Motor neuron (in vitro differentiated cells): ENCODE data around the gene C10orf71. TPM values are rescaled to one million over a fixed set of nuclear protein-coding genes. Genes with fewer than 3 reads are reported as not detected.
A peak's percentile ranks its signal among the peaks of the same experiment; 100 is the strongest.

Experiments
- ATAC-seq, 8 experiments: fragments of 200-7000 bp; cut with Tn5 transposase; replicated peaks in 6 of 8; 2 replicates each; pipeline ENCODE4 v1.8.0; 2021; ENCODE audit warnings: mild to moderate bottlenecking in 8 of 8, moderate library complexity in 8 of 8
- H3K27ac ChIP-seq, 2 donors: fragments of 250-450 bp; sonication (Bioruptor Pico); 2 replicates each; pipeline ENCODE4 v1.9.0; 2021; ENCODE audit warnings: antibody characterized with exemption in 2 of 2, mild to moderate bottlenecking in 2 of 2, moderate library complexity in 1 of 2
- H3K4me1 ChIP-seq, 2 donors: fragments of 250-450 bp; sonication (Bioruptor Pico); replicated peaks in 1 of 2; 2 replicates each; pipeline ENCODE4 v1.6.1; 2021; ENCODE audit warnings: antibody characterized with exemption in 2 of 2, mild to moderate bottlenecking in 2 of 2, moderate library complexity in 1 of 2
- H3K4me3 ChIP-seq, 5 donors: fragments of 250-450 bp; sonication (Bioruptor Pico); 2 replicates each; pipeline ENCODE4 v1.9.0; 2021; ENCODE audit warnings: antibody characterized with exemption in 5 of 5, mild to moderate bottlenecking in 5 of 5, moderate library complexity in 4 of 5
- WGBS, 10 experiments: fragments of 450-650 bp; shearing (Covaris generic); methylation state at CpG; one replicate each; pipeline ENCODE4 v1.0.0; 2022; 5-methylcytosine and 5-hydroxymethylcytosine counted together
- in situ Hi-C, 9 experiments: fragments of 400-800 bp; cut with MboI; loops; one replicate each; pipeline ENCODE4 v1.15.0; 2021; ENCODE audit warnings: low sequenced_read_pairs in 9 of 9, low pct_unique_long_range_greater_than_20kb in 2 of 9; ENCODE audit not compliant: unreplicated experiment in 9 of 9
- total RNA-seq, 8 experiments: library from RNA; unstranded; fragments of 300-600 nt; gene quantifications; 2 replicates each; pipeline versions ENCODE4 v1.2.3 to v1.2.4, GENCODE V29; 2022

Gene C10orf71
- total RNA-seq, 8 experiments from 2014 or later: 0.04 to 1.6 (median 0.22) TPM; not detected in 2

DNA sequence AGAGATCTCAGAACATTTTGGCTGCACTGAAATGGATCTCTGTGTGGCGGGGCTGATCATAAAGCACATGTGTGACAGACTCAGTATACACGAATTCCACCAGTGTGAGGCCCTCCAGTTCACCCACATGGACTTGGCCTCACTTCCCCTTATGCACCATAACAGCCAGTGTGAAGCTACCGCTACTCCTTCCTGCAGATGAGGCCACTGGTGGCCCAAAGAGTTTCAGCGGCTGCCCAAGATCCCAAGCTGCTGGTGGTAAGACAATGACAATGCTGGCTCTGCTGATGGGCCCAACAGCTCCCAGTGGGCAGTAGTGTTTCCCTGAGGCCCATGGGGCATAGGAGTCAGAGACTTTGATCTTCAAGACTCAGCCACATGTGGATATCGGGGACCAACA, 21.0 kb upstream of the C10orf71 start:
- H3K4me3 ChIP-seq: no peak overlapping the region
- no peak overlapping the region for H3K27ac ChIP-seq
- whole genome bisulfite sequencing, 10 experiments: 20 to 100% (median 84%) methylated on average over 1 to 4 of the region's 5 CpGs; no CpG with 5 or more reads in 4 of the 10 experiments
- ATAC-seq: no peak
- no peaks in the 10 kb centered on the region for H3K4me1 ChIP-seq
- in situ Hi-C loops: no loop called here

DNA sequence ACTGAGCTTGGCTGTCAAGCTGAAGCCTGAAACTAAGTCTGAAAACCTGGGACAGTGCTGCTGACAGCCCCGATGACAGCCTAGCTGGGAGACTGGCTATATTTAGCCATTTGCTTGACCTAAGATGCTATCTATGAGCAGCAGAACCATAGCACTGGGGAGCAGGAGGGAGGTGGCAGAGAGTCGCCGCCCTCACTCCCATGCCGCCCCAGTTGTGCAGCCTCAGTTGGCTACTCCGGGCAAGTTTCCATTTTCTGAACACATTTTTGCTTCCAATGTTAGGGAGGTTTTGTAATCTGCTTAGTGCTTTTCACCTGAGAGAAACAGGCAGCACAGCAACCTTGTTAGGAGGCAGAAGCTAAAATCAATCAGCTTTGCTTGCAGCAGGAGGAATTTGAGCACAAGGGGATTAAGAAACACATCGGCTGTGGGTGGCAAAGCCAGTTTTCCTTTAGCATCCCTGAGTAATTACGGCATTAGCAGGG, 20.4 kb upstream of the C10orf71 start:
- 17 to 78% (median 41%) methylated on average over 1 to 6 of the region's 7 CpGs; no CpG with 5 or more reads in 3 of the 10 experiments for WGBS, 10 experiments
- Histone ChIP-seq H3K4me1 (no peaks in the 10 kb centered on the region), H3K27ac (no peak overlapping the region), H3K4me3 (no peak overlapping the region)
- ATAC-seq: no peak
- in situ Hi-C loops: no loop called here

DNA sequence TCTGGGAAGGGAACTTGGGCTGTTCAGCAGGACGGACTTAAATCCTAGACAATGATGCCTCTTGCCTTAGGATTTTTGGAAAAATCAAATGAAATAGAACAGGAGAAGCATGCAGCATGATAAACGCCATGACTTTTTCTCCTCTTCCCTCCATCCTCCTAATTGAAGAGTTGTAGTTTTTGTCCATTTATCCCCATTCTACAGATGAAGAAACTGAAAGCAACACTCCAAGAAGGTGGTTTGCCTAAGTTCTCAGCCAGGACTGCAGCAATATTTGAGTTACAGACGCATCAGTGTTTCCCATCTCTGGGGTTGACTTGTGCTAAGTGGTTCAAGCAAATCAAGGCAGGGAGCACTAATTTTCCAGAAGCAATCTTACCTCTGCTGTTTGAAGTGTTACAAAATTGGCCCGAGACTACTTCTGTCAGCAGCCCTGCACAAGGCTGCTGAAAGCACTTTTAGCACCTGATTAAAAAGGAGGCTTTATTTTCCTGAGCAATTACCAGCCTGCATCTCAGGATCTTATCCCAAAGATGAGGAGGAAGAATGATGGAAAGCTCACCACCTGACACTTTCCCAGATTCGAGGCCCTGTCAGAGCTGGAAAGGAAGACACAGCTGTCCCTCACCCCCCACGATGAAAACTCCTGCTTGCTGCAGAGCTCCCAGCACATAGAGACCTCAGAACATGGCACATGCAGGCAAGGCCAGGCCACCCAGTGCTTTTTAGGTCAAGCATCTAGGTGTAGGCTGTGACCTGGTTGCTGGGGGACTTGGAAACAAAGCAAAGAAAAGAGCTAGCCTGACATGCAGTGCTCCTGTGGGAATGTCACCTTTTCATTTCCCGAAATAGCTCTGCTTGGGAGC, 19.7 kb upstream of the C10orf71 start:
- Histone ChIP-seq H3K4me3 (no peak overlapping the region), H3K27ac (no peak overlapping the region), H3K4me1 (no peaks in the 10 kb centered on the region)
- no peak for ATAC-seq
- 40 to 80% (median 61%) methylated on average over 1 to 6 of the region's 7 CpGs; no CpG with 5 or more reads in 1 of the 10 experiments for WGBS, 10 experiments
- in situ Hi-C loops: no loop called here

DNA sequence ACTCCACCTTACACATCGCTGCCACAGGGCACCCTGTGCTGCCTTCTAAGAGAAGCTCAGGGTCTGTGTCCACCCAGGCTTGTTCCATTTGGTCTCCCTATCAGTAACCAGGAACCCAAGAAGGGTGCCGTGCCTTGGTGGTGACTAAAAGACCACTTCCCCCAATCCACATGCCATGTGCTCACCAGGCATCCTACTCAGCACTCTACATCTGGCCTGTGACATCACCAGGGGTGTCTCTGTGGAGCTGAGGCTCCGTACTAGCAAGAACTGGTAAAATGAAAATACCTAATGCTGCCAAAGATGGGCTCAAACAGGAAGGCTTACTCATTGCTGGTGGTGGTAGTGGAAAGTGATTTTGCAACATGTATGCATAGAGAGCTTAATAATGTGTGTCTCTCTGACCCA, 19.0 kb upstream of the C10orf71 start:
- WGBS, 10 experiments: 0 to 100% (median 43%) methylated on average over 1 of the region's 3 CpGs; no CpG with 5 or more reads in 7 of the 10 experiments
- ATAC-seq: peak in 2 of 8 experiments; percentile 82
- in situ Hi-C loops: no loop called here
- no peaks in the 10 kb centered on the region for H3K4me1 ChIP-seq
- no peak overlapping the region for H3K4me3 ChIP-seq
- H3K27ac ChIP-seq: no peak overlapping the region

DNA sequence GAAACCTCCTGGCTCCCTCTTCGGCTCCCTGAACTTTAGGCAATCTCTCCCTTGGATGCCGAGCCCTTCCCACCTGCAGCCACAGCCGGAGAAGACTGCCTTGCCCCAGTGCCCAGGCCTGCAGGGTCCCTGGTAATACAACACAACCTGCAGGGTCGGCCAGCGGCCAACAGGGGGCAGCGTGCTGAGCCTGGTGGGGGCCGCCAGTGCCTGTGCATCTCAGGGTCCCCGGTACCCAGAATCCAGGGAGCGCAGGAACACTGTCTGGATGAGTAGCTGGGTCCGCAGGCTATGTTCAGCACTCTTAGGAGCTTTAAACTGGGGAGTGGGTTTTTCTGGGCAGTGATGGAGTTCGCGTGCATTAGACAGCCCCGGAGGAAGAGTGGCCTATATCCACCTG, 17.5 kb upstream of the C10orf71 start:
- WGBS, 10 experiments: 55 to 97% (median 69%) methylated on average over 1 to 12 of the region's 13 CpGs; no CpG with 5 or more reads in 3 of the 10 experiments
- Histone ChIP-seq H3K4me3 (no peak overlapping the region), H3K4me1 (no peaks in the 10 kb centered on the region), H3K27ac (no peak overlapping the region)
- ATAC-seq: no peak
- in situ Hi-C loops: no loop called here

DNA sequence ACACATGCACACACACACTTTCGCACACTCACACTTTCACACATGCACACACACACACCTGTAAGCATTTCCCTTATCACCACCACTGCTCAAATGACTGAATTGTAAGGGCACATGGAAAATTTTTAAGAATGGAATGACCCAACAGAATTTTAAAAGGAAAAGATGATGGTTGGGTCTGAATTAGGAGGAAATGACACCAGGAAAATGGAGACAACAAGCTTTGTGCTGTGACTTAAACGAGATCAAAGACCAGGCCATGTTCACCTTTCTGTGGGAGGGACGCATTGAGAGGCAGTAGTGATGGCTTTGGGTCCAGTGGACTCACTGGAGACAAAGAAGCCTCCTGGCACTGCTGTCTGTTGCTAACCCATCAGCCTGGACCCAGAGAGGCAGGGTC, 16.7 kb upstream of the C10orf71 start:
- Histone ChIP-seq H3K27ac (no peak overlapping the region), H3K4me3 (no peak overlapping the region), H3K4me1 (no peaks in the 10 kb centered on the region)
- WGBS, 10 experiments: 19 to 80% (median 63%) methylated on average over 1 to 3 of the region's 3 CpGs; no CpG with 5 or more reads in 4 of the 10 experiments
- in situ Hi-C loops: no loop called here
- no peak for ATAC-seq

DNA sequence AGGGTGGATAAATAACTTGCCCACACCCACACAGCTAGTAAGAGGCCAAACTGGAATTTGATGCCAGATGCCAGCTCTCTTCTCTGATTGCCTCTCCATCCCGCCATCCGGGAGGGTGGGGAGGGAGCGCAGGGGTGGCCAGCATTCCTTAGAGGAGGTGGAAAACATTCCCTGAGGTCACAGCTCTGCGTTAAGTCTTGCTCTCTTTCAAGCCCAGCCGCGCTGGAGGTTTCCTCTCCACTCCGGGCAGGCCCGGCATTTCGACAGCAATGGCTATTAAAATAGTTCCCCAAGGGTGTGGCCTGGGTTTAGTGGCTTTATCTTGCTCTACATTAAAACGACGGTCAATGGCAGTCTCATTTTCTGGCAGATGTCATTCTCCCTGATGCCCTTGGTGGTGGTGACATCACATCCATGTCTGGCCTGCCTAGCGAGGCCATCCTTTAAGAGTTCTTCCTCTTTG, 16.1 kb upstream of the C10orf71 start:
- WGBS, 10 experiments: 36 to 93% (median 75%) methylated on average over 1 to 5 of the region's 12 CpGs; no CpG with 5 or more reads in 5 of the 10 experiments
- no peak for ATAC-seq
- in situ Hi-C loops: no loop called here
- H3K27ac ChIP-seq: no peak overlapping the region
- no peaks in the 10 kb centered on the region for H3K4me1 ChIP-seq
- H3K4me3 ChIP-seq: no peak overlapping the region

DNA sequence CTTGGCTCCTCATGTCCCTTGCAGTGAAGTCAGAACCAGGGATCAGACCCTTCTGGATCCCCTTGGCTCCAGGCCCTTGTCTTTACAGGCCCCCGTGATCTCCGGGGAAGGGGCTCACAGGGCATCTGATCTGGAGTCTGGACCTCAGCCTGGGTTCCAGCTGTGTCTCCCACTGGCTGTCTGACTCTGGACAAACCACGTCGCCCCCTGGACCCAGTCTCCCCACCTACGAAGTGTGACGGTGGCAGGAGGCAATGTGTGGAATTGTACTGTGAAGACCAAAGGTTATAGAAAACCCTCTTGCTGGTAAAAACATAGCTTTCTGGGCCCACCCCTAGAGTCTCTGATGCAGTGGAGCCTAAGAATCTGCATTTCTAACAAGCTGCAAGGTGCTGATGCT, 15.5 kb upstream of the C10orf71 start:
- 85 to 100% (median 92%) methylated on average over 2 to 6 of the region's 6 CpGs; no CpG with 5 or more reads in 7 of the 10 experiments for WGBS, 10 experiments
- no peak overlapping the region for H3K4me3 ChIP-seq
- ATAC-seq: no peak
- in situ Hi-C loops: no loop called here
- H3K27ac ChIP-seq: no peak overlapping the region
- no peaks in the 10 kb centered on the region for H3K4me1 ChIP-seq

DNA sequence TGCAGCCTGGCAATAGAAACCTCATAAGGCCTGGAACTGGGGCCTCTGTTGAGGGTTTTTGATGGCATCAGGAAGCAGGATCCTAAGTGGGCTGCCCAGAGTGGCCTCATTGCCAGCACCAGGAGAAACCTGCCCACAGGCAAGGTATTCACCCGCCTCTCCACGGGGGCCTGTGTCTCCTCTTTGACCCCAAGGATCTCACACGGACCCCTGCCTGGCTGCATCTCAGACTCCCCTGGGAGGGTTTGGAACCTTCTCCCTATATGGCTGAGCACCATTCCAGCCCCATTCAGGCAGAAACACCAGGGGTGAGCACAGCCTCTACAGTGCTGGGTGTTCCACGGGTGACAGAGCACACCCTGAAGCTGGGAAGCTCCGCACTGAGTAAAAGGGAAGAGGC, 14.6 kb upstream of the C10orf71 start:
- WGBS, 10 experiments: 17 to 100% (median 97%) methylated on average over 1 to 5 of the region's 5 CpGs; no CpG with 5 or more reads in 5 of the 10 experiments
- no peak overlapping the region for H3K4me3 ChIP-seq
- in situ Hi-C loops: no loop called here

DNA sequence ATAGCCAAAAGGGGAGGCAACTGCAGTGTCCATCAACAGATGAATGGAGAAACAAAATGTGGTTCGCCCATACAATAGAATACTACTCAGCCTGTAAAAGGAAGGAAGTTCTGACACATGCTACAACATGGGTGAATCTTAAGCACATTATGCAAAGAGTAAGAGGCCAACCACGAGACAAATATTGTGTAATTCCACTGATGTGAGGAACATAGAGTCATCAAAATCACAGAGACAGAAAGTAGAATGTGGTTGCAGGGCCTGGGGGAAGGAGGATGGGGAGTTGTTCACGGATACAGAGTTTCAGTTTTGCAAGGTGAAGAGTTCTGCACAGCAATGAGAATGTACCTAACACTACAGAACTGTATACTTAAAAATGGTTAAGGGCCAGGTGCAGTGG, 13.7 kb upstream of the C10orf71 start:
- no peak overlapping the region for H3K4me3 ChIP-seq
- no peak overlapping the region for H3K27ac ChIP-seq
- no peaks in the 10 kb centered on the region for H3K4me1 ChIP-seq
- in situ Hi-C loops: no loop called here
- WGBS, 10 experiments: 44 to 100% (median 83%) methylated on average over 1 to 3 of the region's 3 CpGs; no CpG with 5 or more reads in 3 of the 10 experiments
- ATAC-seq: peak in 2 of 8 experiments; percentile 50 to 56

More for the DNA sequence above, 14.6 kb upstream of the C10orf71 start:
- H3K4me1 ChIP-seq: no peaks in the 10 kb centered on the region
- ATAC-seq: no peak
- no peak overlapping the region for H3K27ac ChIP-seq

DNA sequence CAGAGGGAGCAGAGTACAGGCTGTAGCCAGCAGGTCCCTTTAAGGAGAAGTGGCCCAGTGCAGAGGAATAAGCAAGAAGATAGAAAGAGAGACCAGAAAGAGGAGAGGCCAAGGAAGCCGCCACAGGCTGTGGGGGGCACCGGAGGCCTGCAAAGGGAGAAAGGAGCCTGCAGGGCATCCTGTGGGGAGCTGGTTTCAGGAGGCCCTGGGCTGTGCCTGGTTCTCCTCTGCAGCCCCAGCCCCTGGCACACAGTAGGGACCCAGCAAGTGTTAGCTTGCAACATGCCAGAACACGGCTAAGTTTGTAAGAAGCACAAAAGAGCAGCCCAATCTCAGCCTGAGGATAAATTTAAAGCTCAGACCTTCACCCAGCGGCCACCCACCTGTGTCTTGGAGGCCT, 12.3 kb upstream of the C10orf71 start:
- H3K4me1 ChIP-seq: no peaks in the 10 kb centered on the region
- in situ Hi-C loops: no loop called here
- no peak for ATAC-seq
- no peak overlapping the region for H3K27ac ChIP-seq
- H3K4me3 ChIP-seq: no peak overlapping the region
- whole genome bisulfite sequencing, 10 experiments: 59 to 100% (median 83%) methylated on average over 1 to 4 of the region's 4 CpGs; no CpG with 5 or more reads in 5 of the 10 experiments

DNA sequence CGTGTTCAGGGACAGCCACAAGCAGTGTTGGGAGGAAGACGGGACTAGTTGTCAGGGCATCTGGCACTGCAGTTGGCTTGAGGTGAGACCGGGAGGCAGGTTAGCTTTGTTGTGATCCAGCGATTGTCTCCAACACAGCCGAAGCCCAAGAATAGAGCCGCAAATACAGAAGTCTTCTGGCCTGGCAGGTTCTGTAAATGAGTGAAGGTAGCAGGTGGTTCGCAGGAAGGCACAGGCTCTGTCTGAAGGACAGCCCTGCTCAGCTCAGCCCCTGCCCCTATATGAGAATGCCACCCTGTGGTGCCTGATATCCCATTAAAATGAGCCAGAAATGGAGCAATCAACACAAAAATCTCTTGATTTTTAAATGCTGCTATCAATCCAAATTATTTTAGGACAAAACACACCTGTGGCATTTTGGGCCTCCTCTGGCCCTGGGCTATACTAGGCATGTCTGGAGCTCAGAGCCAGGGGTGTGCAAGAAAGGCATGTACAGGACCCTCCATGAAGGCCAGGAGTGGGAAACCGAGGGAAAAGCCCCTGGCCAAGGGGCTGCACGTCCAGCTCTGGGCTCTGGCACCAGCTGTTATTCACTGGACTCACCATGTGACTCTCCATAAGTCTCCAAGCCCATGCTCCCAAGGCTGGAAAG, 11.2 kb upstream of the C10orf71 start:
- no peak overlapping the region for H3K4me3 ChIP-seq
- ATAC-seq: no peak
- H3K27ac ChIP-seq: no peak overlapping the region
- in situ Hi-C loops: no loop called here
- H3K4me1 ChIP-seq: no peaks in the 10 kb centered on the region
- 40 to 100% (median 89%) methylated on average over 1 to 4 of the region's 9 CpGs; no CpG with 5 or more reads in 3 of the 10 experiments for WGBS, 10 experiments
